ENCODE measurements around the gene ENTREP3. TPM values are rescaled to one million over a fixed set of nuclear protein-coding genes. Genes with fewer than 3 reads are reported as not detected.

ENTREP3 gene
- total and polyA plus RNA-seq, 10 donors = 6.5 to 19.3 (median 11.9) TPM

- no peak for TF ChIP-seq POLR2AphosphoS5 (IDR thresholded peaks at IDR 0.05)
- TF ChIP-seq CTCF (IDR thresholded peaks at IDR 0.05 in 8 of 11, conservative IDR thresholded peaks at IDR 0.05 in 3 of 11) = no peak
- no peak for TF ChIP-seq POLR2A (IDR thresholded peaks at IDR 0.05)
- no peak for DNase-seq
- WGBS, 5 donors = 89 to 95% (median 91%) methylated on average over 9 of the region's 9 CpGs
- H3K4me3 ChIP-seq = no peak overlapping the region
- intact Hi-C loops (cut with DNase I; ENCODE audit: low total_unique reads) = no loop called here
- H3K36me3 ChIP-seq = no peaks in the 10 kb centered on the region
- H3K9me3 ChIP-seq = no peaks in the 10 kb centered on the region
- no peaks in the 10 kb centered on the region for H3K4me1 ChIP-seq
- H3K27ac ChIP-seq = no peak overlapping the region
- H3K27me3 ChIP-seq (replicated peaks in 1 of 7) = peaks cover 0 to 15% (median 6%) of the 10 kb centered on the region in 7 donors
Observed at GRCh38 chr1:155300553-155301329, 45.5 kb upstream of the ENTREP3 start.

GRCh38 chr1:155300024-155300423 is 44.7 kb upstream of the ENTREP3 start:
- Histone ChIP-seq H3K36me3 (no peaks in the 10 kb centered on the region), H3K4me1 (peaks cover 0 to 7% (median 3%) of the 10 kb centered on the region in 6 donors), H3K27me3 (replicated peaks in 1 of 7) (peaks cover 0 to 22% (median 12%) of the 10 kb centered on the region in 7 donors), H3K4me3 (no peak overlapping the region), H3K9me3 (no peaks in the 10 kb centered on the region), H3K27ac (no peak overlapping the region)
- TF ChIP-seq CTCF (IDR thresholded peaks at IDR 0.05 in 8 of 11, conservative IDR thresholded peaks at IDR 0.05 in 3 of 11) (no peak), POLR2AphosphoS5 (IDR thresholded peaks at IDR 0.05) (no peak), POLR2A (IDR thresholded peaks at IDR 0.05) (no peak)
- intact Hi-C loops (cut with DNase I; ENCODE audit: low total_unique reads) = no loop called here
- 92 to 95% (median 94%) methylated on average over 8 of the region's 8 CpGs for WGBS, 5 donors
- no peak for DNase-seq

- H3K36me3 ChIP-seq = no peaks in the 10 kb centered on the region
- TF ChIP-seq POLR2A (IDR thresholded peaks at IDR 0.05) = no peak
- TF ChIP-seq CTCF (IDR thresholded peaks at IDR 0.05 in 8 of 11, conservative IDR thresholded peaks at IDR 0.05 in 3 of 11) = no peak
- no peak for TF ChIP-seq POLR2AphosphoS5 (IDR thresholded peaks at IDR 0.05)
- peaks cover 0 to 12% (median 3%) of the 10 kb centered on the region in 6 donors for H3K4me1 ChIP-seq
- H3K4me3 ChIP-seq = no peak overlapping the region
- DNase-seq = no peak
- no peak overlapping the region for H3K27ac ChIP-seq
- intact Hi-C loops (cut with DNase I; ENCODE audit: low total_unique reads) = no loop called here
- WGBS, 5 donors = 63 to 72% (median 67%) methylated on average over 7 of the region's 7 CpGs
- H3K27me3 ChIP-seq (replicated peaks in 1 of 7) = peaks cover 0 to 44% (median 21%) of the 10 kb centered on the region in 7 donors
- no peaks in the 10 kb centered on the region for H3K9me3 ChIP-seq
Observed at GRCh38 chr1:155297384-155297783, 42.1 kb upstream of the ENTREP3 start.

- H3K27me3 ChIP-seq (replicated peaks in 1 of 7) = peaks cover 0 to 44% (median 21%) of the 10 kb centered on the region in 7 donors
- intact Hi-C loops (cut with DNase I; ENCODE audit: low total_unique reads) = no loop called here
- TF ChIP-seq POLR2AphosphoS5 (IDR thresholded peaks at IDR 0.05) (no peak), CTCF (IDR thresholded peaks at IDR 0.05 in 8 of 11, conservative IDR thresholded peaks at IDR 0.05 in 3 of 11) (no peak), POLR2A (IDR thresholded peaks at IDR 0.05) (no peak)
Observed at GRCh38 chr1:155296661-155297060, 41.4 kb upstream of the ENTREP3 start.

More at GRCh38 chr1:155296661-155297060, 41.4 kb upstream of the ENTREP3 start:
- 73 to 95% (median 85%) methylated on average over 3 of the region's 3 CpGs for WGBS, 5 donors
- Histone ChIP-seq H3K36me3 (no peaks in the 10 kb centered on the region), H3K9me3 (no peaks in the 10 kb centered on the region), H3K27ac (no peak overlapping the region), H3K4me1 (peaks cover 0 to 12% (median 3%) of the 10 kb centered on the region in 6 donors), H3K4me3 (no peak overlapping the region)
- DNase-seq = no peak
